Measurements from ENCODE around the gene STK26. TPM values are rescaled to one million over a fixed set of nuclear protein-coding genes. Genes with fewer than 3 reads are reported as not detected.

Gene STK26
- total RNA-seq, 2 donors from 2014 or later = 19.2 to 21.9 TPM

DNA sequence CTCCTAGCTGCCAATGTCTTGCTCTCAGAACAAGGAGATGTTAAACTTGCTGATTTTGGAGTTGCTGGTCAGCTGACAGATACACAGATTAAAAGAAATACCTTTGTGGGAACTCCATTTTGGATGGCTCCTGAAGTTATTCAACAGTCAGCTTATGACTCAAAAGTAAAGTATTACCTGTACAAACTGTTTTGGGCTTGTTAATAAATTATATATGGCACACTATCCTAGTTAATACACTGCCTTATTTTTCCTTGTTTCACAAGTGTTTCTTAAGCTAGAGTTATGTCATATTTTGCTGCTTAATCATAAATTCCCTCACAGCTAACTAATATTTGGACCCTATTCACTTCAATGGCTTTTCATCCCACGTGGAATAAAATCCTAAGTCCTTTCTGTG, 45.3 kb downstream of the STK26 start:
- Histone ChIP-seq H3K36me3 (no peaks in the 10 kb centered on the region), H3K27ac (no peak overlapping the region), H3K4me1 (no peaks in the 10 kb centered on the region), H3K9ac (ENCODE audit: low read depth in 2 of 2, low read length in 2 of 2) (no peak overlapping the region), H3K4me3 (no peak overlapping the region), H3K9me3 (no peaks in the 10 kb centered on the region), H3K27me3 (no peaks in the 10 kb centered on the region)
- intact Hi-C loops (cut with DNase I) = no loop called here
- TF ChIP-seq, protein P1, sequence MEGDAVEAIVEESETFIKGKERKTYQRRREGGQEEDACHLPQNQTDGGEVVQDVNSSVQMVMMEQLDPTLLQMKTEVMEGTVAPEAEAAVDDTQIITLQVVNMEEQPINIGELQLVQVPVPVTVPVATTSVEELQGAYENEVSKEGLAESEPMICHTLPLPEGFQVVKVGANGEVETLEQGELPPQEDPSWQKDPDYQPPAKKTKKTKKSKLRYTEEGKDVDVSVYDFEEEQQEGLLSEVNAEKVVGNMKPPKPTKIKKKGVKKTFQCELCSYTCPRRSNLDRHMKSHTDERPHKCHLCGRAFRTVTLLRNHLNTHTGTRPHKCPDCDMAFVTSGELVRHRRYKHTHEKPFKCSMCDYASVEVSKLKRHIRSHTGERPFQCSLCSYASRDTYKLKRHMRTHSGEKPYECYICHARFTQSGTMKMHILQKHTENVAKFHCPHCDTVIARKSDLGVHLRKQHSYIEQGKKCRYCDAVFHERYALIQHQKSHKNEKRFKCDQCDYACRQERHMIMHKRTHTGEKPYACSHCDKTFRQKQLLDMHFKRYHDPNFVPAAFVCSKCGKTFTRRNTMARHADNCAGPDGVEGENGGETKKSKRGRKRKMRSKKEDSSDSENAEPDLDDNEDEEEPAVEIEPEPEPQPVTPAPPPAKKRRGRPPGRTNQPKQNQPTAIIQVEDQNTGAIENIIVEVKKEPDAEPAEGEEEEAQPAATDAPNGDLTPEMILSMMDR (IDR thresholded peaks at IDR 0.05) = no peak
- no peak for DNase-seq

DNA sequence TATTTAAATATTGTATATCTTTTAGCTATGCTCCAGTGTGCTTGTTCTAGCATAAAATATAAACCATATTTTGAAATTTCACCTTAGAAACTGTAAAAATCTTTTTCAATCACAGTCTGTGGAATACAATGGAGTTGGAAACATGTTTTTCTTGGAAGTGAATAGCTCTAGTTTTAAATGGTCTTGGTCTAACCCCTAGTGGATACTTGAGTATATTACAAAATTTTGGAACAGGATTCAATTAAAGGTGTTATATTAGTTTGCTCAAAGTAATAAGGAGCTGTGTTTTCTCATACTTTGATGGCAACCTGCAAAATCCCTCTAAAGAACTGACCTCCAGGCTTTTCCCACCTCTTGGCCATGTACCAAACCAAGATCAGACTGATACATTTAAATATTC, 48.2 kb downstream of the STK26 start:
- intact Hi-C loops (cut with DNase I) = loop anchor here (10.0 kb wide), 1 partner anchor 216 kb away; no protein-coding TSS in a partner anchor
- H3K4me3 ChIP-seq = no peak overlapping the region

DNA sequence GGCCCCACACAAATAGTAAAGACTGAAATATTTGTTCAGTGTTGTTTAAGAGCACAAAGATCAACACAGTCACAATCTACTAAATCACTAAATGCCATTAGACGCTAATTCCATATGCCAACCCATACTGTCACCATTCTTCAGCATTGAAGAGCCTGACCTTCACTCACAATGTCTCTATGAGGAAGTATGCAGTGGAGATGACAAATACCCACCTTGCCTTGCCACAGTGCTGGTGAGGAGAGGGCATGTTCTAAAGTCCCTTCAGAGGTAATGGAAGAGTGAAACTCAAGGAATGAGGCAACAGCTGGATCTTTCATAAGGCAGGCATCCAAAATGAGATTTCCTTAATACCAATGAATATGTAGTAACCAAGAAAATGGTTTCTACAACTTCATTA, 54.3 kb downstream of the STK26 start:
- H3K4me1 ChIP-seq = no peaks in the 10 kb centered on the region
- TF ChIP-seq, protein P1 (IDR thresholded peaks at IDR 0.05) = no peak
- H3K9ac ChIP-seq (ENCODE audit: low read depth in 2 of 2, low read length in 2 of 2) = no peak overlapping the region
- intact Hi-C loops (cut with DNase I) = loop anchor here (10.0 kb wide), 1 partner anchor 223 kb away; no protein-coding TSS in a partner anchor
- DNase-seq = no peak
- no peaks in the 10 kb centered on the region for H3K27me3 ChIP-seq
- no peaks in the 10 kb centered on the region for H3K9me3 ChIP-seq
- H3K36me3 ChIP-seq = no peaks in the 10 kb centered on the region
- H3K27ac ChIP-seq = no peak overlapping the region
- no peak overlapping the region for H3K4me3 ChIP-seq

More for the DNA sequence above, 48.2 kb downstream of the STK26 start:
- TF ChIP-seq, protein P1 (IDR thresholded peaks at IDR 0.05) = no peak
- Histone ChIP-seq H3K36me3 (no peaks in the 10 kb centered on the region), H3K27ac (no peak overlapping the region), H3K9me3 (no peaks in the 10 kb centered on the region), H3K4me1 (no peaks in the 10 kb centered on the region), H3K9ac (ENCODE audit: low read depth in 2 of 2, low read length in 2 of 2) (no peak overlapping the region), H3K27me3 (no peaks in the 10 kb centered on the region)
- DNase-seq = no peak

DNA sequence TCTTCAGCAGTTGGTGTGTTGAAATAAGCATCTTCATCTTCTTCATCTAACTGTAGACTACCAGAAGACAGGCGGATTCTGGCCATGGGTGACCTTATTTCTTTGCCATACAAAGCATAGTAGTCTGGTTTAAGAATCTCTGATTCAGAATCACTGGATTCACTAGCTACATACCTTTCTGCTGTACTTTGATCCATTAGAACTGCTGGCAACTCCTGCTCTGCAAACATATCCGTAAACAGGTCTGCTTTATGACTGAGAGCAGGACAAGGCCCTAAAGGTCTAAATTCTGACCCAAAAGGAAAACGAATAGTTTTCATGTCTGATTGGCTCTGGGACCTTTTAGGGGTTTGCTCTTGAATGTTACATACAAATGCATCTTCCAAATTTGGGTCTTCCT, 54.8 kb downstream of the STK26 start:
- no peaks in the 10 kb centered on the region for H3K4me1 ChIP-seq
- TF ChIP-seq, protein P1 (IDR thresholded peaks at IDR 0.05) = no peak
- DNase-seq = no peak
- H3K27ac ChIP-seq = no peak overlapping the region
- no peak overlapping the region for H3K4me3 ChIP-seq
- H3K27me3 ChIP-seq = no peaks in the 10 kb centered on the region
- intact Hi-C loops (cut with DNase I) = loop anchor here (10.0 kb wide), 1 partner anchor 223 kb away; no protein-coding TSS in a partner anchor
- H3K9me3 ChIP-seq = no peaks in the 10 kb centered on the region
- no peak overlapping the region for H3K9ac ChIP-seq (ENCODE audit: low read depth in 2 of 2, low read length in 2 of 2)
- no peaks in the 10 kb centered on the region for H3K36me3 ChIP-seq

DNA sequence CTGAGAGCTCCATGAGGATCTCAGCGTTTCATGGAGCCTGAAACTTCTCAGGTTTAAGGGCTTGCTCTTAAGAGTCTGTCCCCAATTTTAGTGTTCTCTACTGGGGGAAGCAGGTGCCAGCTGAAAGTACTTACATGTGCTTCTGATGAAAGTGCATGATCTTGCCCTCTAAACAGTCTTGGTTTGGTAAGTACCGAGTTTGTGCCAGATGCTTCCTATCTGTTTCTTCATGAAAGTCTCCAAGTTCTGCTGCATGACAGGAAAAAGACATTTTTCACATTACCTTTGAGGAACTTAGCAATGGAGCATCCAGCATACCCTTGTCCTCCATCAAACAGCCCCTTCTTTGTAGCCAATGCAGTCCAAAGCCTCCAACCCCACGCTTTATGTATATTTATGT, 62.7 kb downstream of the STK26 start:
- Histone ChIP-seq H3K36me3 (no peaks in the 10 kb centered on the region), H3K4me3 (no peak overlapping the region), H3K9me3 (no peaks in the 10 kb centered on the region), H3K27me3 (no peaks in the 10 kb centered on the region), H3K4me1 (no peaks in the 10 kb centered on the region), H3K27ac (no peak overlapping the region), H3K9ac (ENCODE audit: low read depth in 2 of 2, low read length in 2 of 2) (no peak overlapping the region)
- no peak for DNase-seq
- TF ChIP-seq, protein P1 (IDR thresholded peaks at IDR 0.05) = no peak
- intact Hi-C loops (cut with DNase I) = loop anchor here (10.0 kb wide), 1 partner anchor 139 kb away; no protein-coding TSS in a partner anchor

All from colonic mucosa (tissue), 4 donors.